K562 (cell line): ENCODE data around the gene LIMS2. TPM values are rescaled to one million over a fixed set of nuclear protein-coding genes. Genes with fewer than 3 reads are reported as not detected.

Experiments
- ATAC-seq: fragments of 200-7000 bp; cut with Tn5 transposase; 3 replicates; pipeline ENCODE4 v1.9.1; 2020; ENCODE audit warnings: moderate library complexity
- BruUV-seq: library from RNA; stranded (reverse); fragments of 400-500 nt; replicated peaks from 2 replicates; lab custom pipeline; 2021; lab: Mats Ljungman, UMichigan
- CTCF ChIA-PET: fragments of 300-600 bp; formaldehyde crosslinking; extraction: SDS; loops from one replicate; lab custom pipeline; 2021; ENCODE audit warnings: low intra/inter-chr PET ratio; lab: Yijun Ruan, JAX
- POLR2A ChIA-PET: fragments of 300-600, 350-650 bp; sonication (Branson Sonifier 250); formaldehyde crosslinking; extraction: SDS; loops from one replicate; lab custom pipeline; 2021; ENCODE audit warnings: antibody characterized with exemption, inconsistent platforms; lab: Yijun Ruan, JAX
- DNase-seq, 4 experiments: peaks; one replicate each; pipeline versions ENCODE4 v3.0.0 to v3.0.0-alpha.2; 2011 to 2018; ENCODE audit warnings: low spot score in 3 of 4, mixed read lengths in 3 of 4; ENCODE audit errors: extremely low read depth in 1 of 4
- FAIRE-seq: peaks from 2 replicates; lab custom pipeline; 2011; peaks lifted over from hg19 to GRCh38; lab: Jason Lieb, UNC
- H2AFZ ChIP-seq: 2 replicates; pipeline ENCODE4 v1.6.0; 2011; ENCODE audit warnings: low read depth, low read length, control low read depth, inconsistent platforms
- H3K27ac ChIP-seq: fragments of 200-600 bp; 3 replicates; pipeline ENCODE4 v1.8.0; 2011; ENCODE audit warnings: low read depth, mild to moderate bottlenecking, control low read depth, inconsistent platforms, low read length, moderate library complexity, mixed read lengths; ENCODE audit errors: extremely low read depth
- H3K27me3 ChIP-seq, 2 experiments: fragments of 300-600 bp in 1 of 2; 2 replicates in 1 of 2; 3 replicates in 1 of 2; pipeline versions ENCODE4 v1.6.0 to v1.8.0; 2011; ENCODE audit warnings: inconsistent platforms in 2 of 2, low read length in 2 of 2, mild to moderate bottlenecking in 1 of 2, mixed read lengths in 1 of 2, moderate library complexity in 1 of 2; ENCODE audit not compliant: control insufficient read depth in 2 of 2, insufficient read depth in 2 of 2
- H3K36me3 ChIP-seq: fragments of 300-600 bp; 3 replicates; pipeline ENCODE4 v1.8.0; 2011; ENCODE audit warnings: mild to moderate bottlenecking, low read length, inconsistent platforms; ENCODE audit not compliant: control insufficient read depth, insufficient read depth
- H3K4me1 ChIP-seq, 2 experiments: fragments of 200-600 bp in 1 of 2; replicated peaks in 1 of 2; 2 replicates in 1 of 2; 3 replicates in 1 of 2; pipeline versions ENCODE4 v1.5.1 to v1.8.0; 2011; ENCODE audit warnings: inconsistent platforms in 2 of 2, low read length in 2 of 2, mild to moderate bottlenecking in 1 of 2, mixed read lengths in 1 of 2, moderate library complexity in 1 of 2; ENCODE audit not compliant: control insufficient read depth in 2 of 2, insufficient read depth in 2 of 2
- H3K4me2 ChIP-seq: 2 replicates; pipeline ENCODE4 v1.6.1; 2011; ENCODE audit warnings: low read length, control low read depth, inconsistent platforms, mixed read lengths; ENCODE audit not compliant: insufficient read depth
- H3K4me3 ChIP-seq: fragments of 200-600 bp; sonication (generic), shearing (Covaris generic); 2 replicates; pipeline ENCODE4 v1.5.1; 2016; ENCODE audit warnings: control low read depth, inconsistent platforms
- H3K79me2 ChIP-seq: fragments of 200-600 bp; 3 replicates; pipeline ENCODE4 v1.8.0; 2011; ENCODE audit warnings: low read length, inconsistent platforms; ENCODE audit not compliant: control insufficient read depth, insufficient read depth
- H3K9ac ChIP-seq, 2 experiments: 2 replicates each; pipeline versions ENCODE4 v1.6.0 to v1.6.1; 2011; ENCODE audit warnings: low read depth in 2 of 2, low read length in 2 of 2, control low read depth in 1 of 2, inconsistent platforms in 1 of 2, mild to moderate bottlenecking in 1 of 2, mixed read lengths in 1 of 2; ENCODE audit not compliant: insufficient read depth in 1 of 2
- H3K9me1 ChIP-seq: one replicate; pipeline ENCODE4 v1.6.0; 2011; ENCODE audit warnings: inconsistent platforms, mild to moderate bottlenecking, low read length, moderate library complexity; ENCODE audit not compliant: control insufficient read depth, insufficient read depth
- H3K9me3 ChIP-seq: replicated peaks from 2 replicates; pipeline ENCODE4 v1.5.1; 2011; ENCODE audit warnings: low read depth, low read length, inconsistent platforms; ENCODE audit not compliant: control insufficient read depth, insufficient read depth
- H4K20me1 ChIP-seq: replicated peaks from 2 replicates; pipeline ENCODE4 v1.6.1; 2011; ENCODE audit warnings: low read length, inconsistent platforms, mixed read lengths; ENCODE audit not compliant: control insufficient read depth, insufficient read depth
- AFF4 ChIP-seq: sonication (generic); formaldehyde crosslinking; IDR thresholded peaks from 2 replicates; pipeline ENCODE4 v1.8.0; 2023; ENCODE audit warnings: mild to moderate bottlenecking, missing genetic modification reagents
- CCNT2 ChIP-seq: IDR thresholded peaks from 2 replicates; pipeline ENCODE4 v1.6.1; 2011; ENCODE audit warnings: borderline replicate concordance, low read depth, mild to moderate bottlenecking, moderate library complexity, mixed read lengths, low read length; ENCODE audit not compliant: insufficient read length; ENCODE audit errors: extremely low read depth
- ELF2 ChIP-seq: fragments of 250-450 bp; sonication (Bioruptor Pico); IDR thresholded peaks from 2 replicates; pipeline ENCODE4 v1.5.0; 2021; ENCODE audit warnings: mild to moderate bottlenecking
- NKRF ChIP-seq: fragments of 450-650 bp; IDR thresholded peaks from 2 replicates; pipeline ENCODE4 v1.6.1; 2016; ENCODE audit warnings: borderline replicate concordance
- RBFOX2 ChIP-seq: fragments of 200-400 bp; formaldehyde crosslinking; IDR thresholded peaks from 2 replicates; pipeline ENCODE4 v1.6.1; 2017; ENCODE audit warnings: low read depth, mild to moderate bottlenecking, low read length, moderate library complexity
- RFX5 ChIP-seq: IDR thresholded peaks from 2 replicates; pipeline ENCODE4 v1.6.1; 2011; ENCODE audit warnings: low read depth, mild to moderate bottlenecking, improper control_type of control experiment, low read length
- TEAD2 ChIP-seq: fragments of 450-650 bp; IDR thresholded peaks from 2 replicates; pipeline ENCODE4 v1.6.1; 2016; ENCODE audit warnings: missing genetic modification characterization, control low read depth, missing compliant biosample characterization
- XRCC3 ChIP-seq: fragments of 450-650 bp; IDR thresholded peaks from 2 replicates; pipeline ENCODE4 v1.6.1; 2017; ENCODE audit warnings: mild to moderate bottlenecking, moderate library complexity
- ZBTB1 ChIP-seq: sonication (generic); formaldehyde crosslinking; IDR thresholded peaks from 2 replicates; pipeline ENCODE4 v1.8.1; 2023; ENCODE audit warnings: missing genetic modification reagents, low read depth, mild to moderate bottlenecking, borderline replicate concordance
- ZNF175 ChIP-seq: fragments of 200-800 bp; sonication (Bioruptor generic); IDR thresholded peaks from 2 replicates; pipeline ENCODE4 v1.6.1; 2016; ENCODE audit warnings: low read depth, mild to moderate bottlenecking, missing genetic modification characterization, missing compliant biosample characterization
- ZNF197 ChIP-seq: fragments of 200-800 bp; sonication (Bioruptor generic); IDR thresholded peaks from 2 replicates; pipeline ENCODE4 v1.6.1; 2016; ENCODE audit warnings: low read depth, missing genetic modification characterization, missing compliant biosample characterization
- ZNF583 ChIP-seq: fragments of 250-450 bp; sonication (Bioruptor Pico); IDR thresholded peaks from 2 replicates; pipeline ENCODE4 v1.4.0; 2020
- WGBS: fragments of 100-300 bp; shearing (Covaris generic); methylation state at CpG from one replicate; pipeline ENCODE4 v1.1.6; 2016; ENCODE audit warnings: low coverage, mixed read lengths; ENCODE audit not compliant: insufficient coverage; ENCODE audit errors: missing lambda C conversion rate; 5-methylcytosine and 5-hydroxymethylcytosine counted together
- in situ Hi-C: fragments of 300-500 bp; cut with MboI; formaldehyde crosslinking; loops from 4 replicates; pipeline ENCODE4 v1.15.0; 2018; ENCODE audit warnings: inconsistent platforms, mixed read lengths
- intact Hi-C: fragments of 100-400 bp; cut with micrococcal nuclease; formaldehyde crosslinking; loops from 2 replicates; pipeline ENCODE4 v1.14.2; 2022
- polyA plus RNA-seq, 8 experiments: library from polyadenylated mRNA; depleted of rRNA in 4 of 8; stranded (reverse) in 5 of 8; unstranded in 3 of 8; fragments of >200 nt; fragmentation: Nextera tagmentation in 2 of 8; fragmentation: Illumina TruSeq in 1 of 8; extraction: Ambion mirVana in 2 of 8; extraction: Trizol in 1 of 8; gene quantifications; 2 replicates each; pipeline versions ENCODE4 v1.2.1 to v1.2.3, GENCODE V29; 2011 to 2014; ENCODE audit warnings: inconsistent platforms in 1 of 8, missing spikeins in 1 of 8
- total RNA-seq, 7 experiments: library from RNA; depleted of rRNA in 6 of 7; stranded (reverse); fragments of >200 nt in 6 of 7; fragmentation: Illumina TruSeq in 2 of 7; extraction: Trizol in 2 of 7; gene quantifications; 2 replicates each; pipeline versions ENCODE4 v1.2.1 to v1.2.3, GENCODE V29; 2011 to 2021; ENCODE audit warnings: low replicate concordance in 1 of 7

The LIMS2 gene
- total and polyA plus RNA-seq, 9 of the 15 experiments (the other 6 are each of a cell fraction or from before 2014, with no cell fraction given), result 0.04 to 0.22 TPM; not detected in 7

GRCh38 chr2:127637725-127638252 lies 37.5 kb downstream of the LIMS2 start (continued):
- TF ChIP-seq NKRF, result no peak
- TF ChIP-seq ZNF197 (CRISPR knock-in tag), result no peak
- TF ChIP-seq ZNF583 (CRISPR knock-in tag), result no peak
- 0 out of 2 replicates have a peak, but pooled peaks have one; percentile 67 for TF ChIP-seq ZNF175 (CRISPR knock-in tag)
- TF ChIP-seq RFX5, result no peak

GRCh38 chr2:127637236-127637630 lies 38.1 kb downstream of the LIMS2 start:
- ChIA-PET POLR2A (interaction anchor here (1.6 kb wide), 1 partner anchor 13 kb away, joined by 6 read pairs; no protein-coding TSS in a partner anchor), CTCF (no interaction called here)
- Histone ChIP-seq H4K20me1 (no peaks in the 10 kb centered on the region; the same call in 1 of the 2 replicates), H3K9ac (no peak overlapping the region; a peak in 1 of 4 replicates), H3K79me2 (no peaks in the 10 kb centered on the region), H3K4me2 (no peak overlapping the region), H3K27me3 (peaks cover 0 to 23% of the 10 kb centered on the region in 2 experiments; a peak in 2 of 5 replicates), H3K27ac (no peak overlapping the region), H3K36me3 (no peaks in the 10 kb centered on the region), H3K9me1 (no peaks in the 10 kb centered on the region), H2AFZ (0 out of 2 replicates have a peak overlapping the region, but pooled peaks have one; percentile 78), H3K4me3 (no peak overlapping the region), H3K4me1 (peaks cover 14 to 78% of the 10 kb centered on the region in 2 experiments), H3K9me3 (no peaks in the 10 kb centered on the region)
- BruUV-seq, result no TSS peak
- ATAC-seq, result no peak
- TF ChIP-seq TEAD2 (tag), result no peak
- 0 out of 2 replicates have a peak, but pooled peaks have one; percentile 21 for TF ChIP-seq ZBTB1
- TF ChIP-seq XRCC3, result no peak
- no peak for TF ChIP-seq CCNT2
- TF ChIP-seq ELF2 (CRISPR knock-in tag), result no peak
- 0 out of 2 replicates have a peak, but pooled peaks have one; percentile 33 for TF ChIP-seq AFF4 (CRISPR knock-in tag)
- peak; percentile 24; the same call in 1 of the 2 replicates for TF ChIP-seq RBFOX2
- in situ Hi-C loops (no loop called here), intact Hi-C loops (no loop called here)
- FAIRE-seq, result no peak
- no peak for DNase-seq
- WGBS, result 56% methylated on average over 13 of the region's 13 CpGs
